NCI-H1092 (cell line): Measurements from ENCODE around the gene ADD3.

Source experiments
- DNase-seq: peaks from one replicate; lab custom pipeline; 2025; lab: John Stamatoyannopoulos, UW

ADD3 gene

GRCh38 chr10:110007701-110008517 is at the start of gene ADD3:
TSS of gene ADD3 (plus strand) at chr10:110007984. CDS start at chr10:110100654, 92,670 bp downstream.
- peak; percentile 91 for DNase-seq

GRCh38 chr10:109958059-109958458 is 49.7 kb upstream of the ADD3 start:
- no peak for DNase-seq

GRCh38 chr10:109959259-109960145 is 48.3 kb upstream of the ADD3 start:
- DNase-seq = no peak

- no peak for DNase-seq
These were observed 47.1 kb upstream of the ADD3 start for GRCh38 chr10:109960682-109961081.

GRCh38 chr10:109961174-109962001 is 46.4 kb upstream of the ADD3 start:
- no peak for DNase-seq

GRCh38 chr10:109962247-109962646 is 45.5 kb upstream of the ADD3 start:
- DNase-seq = no peak

GRCh38 chr10:109963439-109963838 is 44.3 kb upstream of the ADD3 start:
- DNase-seq = no peak

- no peak for DNase-seq
These were observed 43.5 kb upstream of the ADD3 start for GRCh38 chr10:109964318-109964717.

GRCh38 chr10:109966961-109967738 is 40.6 kb upstream of the ADD3 start:
- no peak for DNase-seq

GRCh38 chr10:109967739-109968088 is 40.1 kb upstream of the ADD3 start:
- no peak for DNase-seq

- DNase-seq = no peak
These were observed 38.6 kb upstream of the ADD3 start for GRCh38 chr10:109968953-109969759.

GRCh38 chr10:109969760-109970346 is 37.9 kb upstream of the ADD3 start:
- DNase-seq = no peak

GRCh38 chr10:109971634-109972033 is 36.1 kb upstream of the ADD3 start:
- DNase-seq = no peak

GRCh38 chr10:109972372-109973001 is 35.3 kb upstream of the ADD3 start:
- no peak for DNase-seq

- DNase-seq = no peak
These were observed 34.4 kb upstream of the ADD3 start for GRCh38 chr10:109973326-109973829.

GRCh38 chr10:109974504-109975191 is 33.1 kb upstream of the ADD3 start:
- no peak for DNase-seq

- no peak for DNase-seq
These were observed 32.3 kb upstream of the ADD3 start for GRCh38 chr10:109975244-109976190.

- DNase-seq = no peak
These were observed 31.1 kb upstream of the ADD3 start for GRCh38 chr10:109976681-109977080.
